Measurements from ENCODE around the gene SLC9A1.

- TF ChIP-seq ZFP3 (CRISPR knock-in tag; IDR thresholded peaks at IDR 0.05) (no peak), RARB (CRISPR knock-in tag; IDR thresholded peaks at IDR 0.05) (no peak), ZNF565 (CRISPR knock-in tag; conservative IDR thresholded peaks at IDR 0.05; ENCODE audit: low read depth) (no peak), CREB5 (CRISPR knock-in tag; IDR thresholded peaks at IDR 0.05; ENCODE audit: low read depth) (no peak), ISL1 (CRISPR knock-in tag; IDR thresholded peaks at IDR 0.05) (no peak), PATZ1 (CRISPR knock-in tag; IDR thresholded peaks at IDR 0.05; ENCODE audit: borderline replicate concordance) (no peak), TSHZ2 (CRISPR knock-in tag; IDR thresholded peaks at IDR 0.05) (no peak), ARNTL (CRISPR knock-in tag; IDR thresholded peaks at IDR 0.05; ENCODE audit: borderline replicate concordance, low read depth) (no peak)
Observed at GRCh38 chr1:27133991-27134390, 20.9 kb downstream of the SLC9A1 start.

Data from SK-N-SH treated with all-trans-retinoic acid at 6 μM for 48 hours (cell line).